DOHH2 (cell line): ENCODE data around the gene PTPN4.

Experiments
- H3F3A ChIP-seq: fragments of 200-600 bp; sonication (generic), shearing (Covaris generic); 2 replicates; pipeline ENCODE4 v1.6.0; 2016; ENCODE audit warnings: antibody characterized with exemption, mild to moderate bottlenecking; ENCODE audit not compliant: control insufficient read depth, insufficient read depth
- H3K27ac ChIP-seq: fragments of 200-600 bp; sonication (generic); 2 replicates; pipeline ENCODE4 v1.5.1; 2014; ENCODE audit warnings: low read depth, mild to moderate bottlenecking, low read length, moderate library complexity
- H3K27me3 ChIP-seq: fragments of 200-600 bp; sonication (generic); 2 replicates; pipeline ENCODE4 v1.6.1; 2014; ENCODE audit warnings: mild to moderate bottlenecking, low read length, mixed read lengths; ENCODE audit not compliant: control insufficient read depth
- H3K36me3 ChIP-seq: fragments of 200-600 bp; sonication (generic); 2 replicates; pipeline ENCODE4 v1.6.1; 2014; ENCODE audit warnings: mild to moderate bottlenecking, low read length, moderate library complexity, mixed read lengths; ENCODE audit not compliant: control insufficient read depth
- H3K4me1 ChIP-seq: fragments of 200-600 bp; sonication (generic); 2 replicates; pipeline ENCODE4 v1.6.1; 2014; ENCODE audit warnings: mild to moderate bottlenecking, low read length, mixed read lengths; ENCODE audit not compliant: control insufficient read depth
- H3K4me2 ChIP-seq: fragments of 200-600 bp; sonication (generic); 2 replicates; pipeline ENCODE4 v1.6.0; 2014; ENCODE audit warnings: mild to moderate bottlenecking, low read length, moderate library complexity
- H3K4me3 ChIP-seq: fragments of 200-600 bp; sonication (generic); 2 replicates; pipeline ENCODE4 v1.5.1; 2014; ENCODE audit warnings: mild to moderate bottlenecking, low read length, mixed read lengths
- H3K79me2 ChIP-seq: fragments of 200-600 bp; sonication (generic); 2 replicates; pipeline ENCODE4 v1.6.1; 2014; ENCODE audit warnings: mild to moderate bottlenecking, low read length, mixed read lengths; ENCODE audit not compliant: control insufficient read depth
- H3K9me2 ChIP-seq: fragments of 200-600 bp; sonication (generic); replicated peaks from 2 replicates; pipeline ENCODE4 v1.6.1; 2014; ENCODE audit warnings: mild to moderate bottlenecking, low read length, mixed read lengths; ENCODE audit not compliant: control insufficient read depth
- H3K9me3 ChIP-seq: fragments of 200-600 bp; sonication (generic); 2 replicates; pipeline ENCODE4 v1.6.1; 2014; ENCODE audit warnings: antibody characterized with exemption, low read length, mixed read lengths; ENCODE audit not compliant: control insufficient read depth, insufficient read depth
- H4K20me1 ChIP-seq: fragments of 200-600 bp; sonication (generic); 2 replicates; pipeline ENCODE4 v1.6.0; 2014; ENCODE audit warnings: low read depth, mild to moderate bottlenecking, antibody characterized with exemption, low read length, moderate library complexity; ENCODE audit not compliant: control insufficient read depth, insufficient read depth
- EZH2phosphoT487 ChIP-seq: fragments of 200-600 bp; sonication (generic); IDR thresholded peaks from 2 replicates; pipeline ENCODE4 v1.6.1; 2017; ENCODE audit warnings: borderline replicate concordance, mild to moderate bottlenecking, antibody characterized with exemption, low read length, moderate library complexity, mixed read lengths
- TF ChIP-seq, protein P1 (sequence below): fragments of 200-600 bp; sonication (generic); IDR thresholded peaks from one replicate; pipeline ENCODE4 v1.5.1; 2014; ENCODE audit warnings: antibody characterized with exemption, mild to moderate bottlenecking, low read depth, low read length; ENCODE audit not compliant: poor library complexity, severe bottlenecking

PTPN4 gene

DNA sequence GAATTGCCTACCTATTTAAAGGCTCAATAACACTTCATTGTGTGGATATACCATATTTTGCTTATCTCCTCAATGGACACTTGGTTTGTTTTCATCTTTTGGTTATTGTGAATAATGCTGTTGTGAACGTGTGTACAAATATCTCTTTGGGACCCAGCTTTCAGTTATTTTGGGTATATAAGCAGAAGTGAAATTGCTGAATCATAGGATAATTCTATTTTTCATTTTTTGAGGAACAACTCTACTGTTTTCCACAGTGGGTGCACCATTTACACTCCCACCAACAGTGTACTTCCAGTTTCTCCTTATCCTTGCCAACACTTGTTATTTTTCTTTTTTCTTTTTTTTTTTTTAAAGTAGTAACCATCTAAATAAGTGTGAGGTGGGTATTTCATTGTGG is 29.0 kb downstream of the PTPN4 start:
- Histone ChIP-seq H3F3A (no peaks in the 10 kb centered on the region), H3K4me2 (no peak overlapping the region), H3K4me3 (no peak overlapping the region), H3K9me3 (peaks cover 15% of the 10 kb centered on the region; the same call in 1 of the 2 replicates), H3K27me3 (no peaks in the 10 kb centered on the region), H4K20me1 (no peaks in the 10 kb centered on the region), H3K79me2 (peaks cover 65% of the 10 kb centered on the region), H3K36me3 (peaks cover 3% of the 10 kb centered on the region; the same call in 1 of the 2 replicates), H3K27ac (no peak overlapping the region), H3K9me2 (no peaks in the 10 kb centered on the region), H3K4me1 (no peaks in the 10 kb centered on the region; the same call in 1 of the 2 replicates)
- no peak for TF ChIP-seq EZH2phosphoT487
- TF ChIP-seq, protein P1, sequence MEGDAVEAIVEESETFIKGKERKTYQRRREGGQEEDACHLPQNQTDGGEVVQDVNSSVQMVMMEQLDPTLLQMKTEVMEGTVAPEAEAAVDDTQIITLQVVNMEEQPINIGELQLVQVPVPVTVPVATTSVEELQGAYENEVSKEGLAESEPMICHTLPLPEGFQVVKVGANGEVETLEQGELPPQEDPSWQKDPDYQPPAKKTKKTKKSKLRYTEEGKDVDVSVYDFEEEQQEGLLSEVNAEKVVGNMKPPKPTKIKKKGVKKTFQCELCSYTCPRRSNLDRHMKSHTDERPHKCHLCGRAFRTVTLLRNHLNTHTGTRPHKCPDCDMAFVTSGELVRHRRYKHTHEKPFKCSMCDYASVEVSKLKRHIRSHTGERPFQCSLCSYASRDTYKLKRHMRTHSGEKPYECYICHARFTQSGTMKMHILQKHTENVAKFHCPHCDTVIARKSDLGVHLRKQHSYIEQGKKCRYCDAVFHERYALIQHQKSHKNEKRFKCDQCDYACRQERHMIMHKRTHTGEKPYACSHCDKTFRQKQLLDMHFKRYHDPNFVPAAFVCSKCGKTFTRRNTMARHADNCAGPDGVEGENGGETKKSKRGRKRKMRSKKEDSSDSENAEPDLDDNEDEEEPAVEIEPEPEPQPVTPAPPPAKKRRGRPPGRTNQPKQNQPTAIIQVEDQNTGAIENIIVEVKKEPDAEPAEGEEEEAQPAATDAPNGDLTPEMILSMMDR: no peak

DNA sequence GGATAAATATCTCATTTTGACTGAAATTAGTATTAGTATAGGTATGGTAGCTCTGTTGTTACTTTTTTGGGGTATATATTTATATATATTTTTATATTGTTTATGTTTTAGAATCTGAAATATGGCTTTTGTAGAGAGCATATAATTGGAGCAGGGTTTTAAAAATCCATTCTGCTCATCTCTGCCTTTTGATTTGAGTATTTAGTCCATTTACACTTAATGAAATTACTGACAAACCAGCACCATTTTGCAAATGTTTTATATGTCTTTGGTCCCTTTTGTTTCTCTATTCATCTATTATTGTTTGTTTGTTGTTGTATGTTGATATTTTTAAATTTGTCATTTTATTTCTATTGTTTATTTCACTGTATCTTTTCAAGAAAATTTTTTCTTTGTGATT is 30.7 kb downstream of the PTPN4 start:
- H4K20me1 ChIP-seq: no peaks in the 10 kb centered on the region
- H3K9me3 ChIP-seq: peaks cover 31% of the 10 kb centered on the region
- H3K9me2 ChIP-seq: no peaks in the 10 kb centered on the region
- peaks cover 74% of the 10 kb centered on the region for H3K79me2 ChIP-seq
- no peak overlapping the region for H3K27ac ChIP-seq
- no peaks in the 10 kb centered on the region for H3K27me3 ChIP-seq
- no peaks in the 10 kb centered on the region for H3F3A ChIP-seq
- no peak overlapping the region for H3K4me3 ChIP-seq
- no peaks in the 10 kb centered on the region; the same call in 1 of the 2 replicates for H3K4me1 ChIP-seq
- no peak overlapping the region for H3K4me2 ChIP-seq
- H3K36me3 ChIP-seq: peaks cover 14% of the 10 kb centered on the region
- TF ChIP-seq, protein P1: no peak
- TF ChIP-seq EZH2phosphoT487: no peak

DNA sequence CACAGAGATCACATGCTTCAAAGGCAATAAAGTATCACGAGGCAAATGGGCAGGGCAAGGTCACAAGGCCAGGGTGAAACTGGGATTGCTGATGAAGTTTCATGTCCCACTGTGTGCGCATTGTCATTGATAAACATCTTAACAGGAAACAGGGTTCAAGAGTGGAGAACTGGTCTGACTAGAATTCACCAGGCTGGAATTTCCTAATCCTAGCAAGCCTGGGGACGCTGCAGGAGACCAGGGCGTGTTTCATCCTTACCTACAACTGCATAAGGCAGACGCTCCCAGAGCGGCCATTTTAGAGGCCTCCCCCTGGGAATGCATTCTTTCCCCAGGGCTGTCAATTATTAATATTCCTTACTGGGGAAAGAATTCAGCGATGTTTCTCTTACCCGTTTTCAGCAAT is 33.2 kb downstream of the PTPN4 start:
- Histone ChIP-seq H4K20me1 (no peaks in the 10 kb centered on the region), H3K9me3 (peaks cover 31% of the 10 kb centered on the region), H3K9me2 (no peaks in the 10 kb centered on the region), H3K36me3 (peaks cover 14% of the 10 kb centered on the region), H3K79me2 (peaks cover 70% of the 10 kb centered on the region), H3F3A (no peaks in the 10 kb centered on the region), H3K4me2 (no peak overlapping the region), H3K4me1 (no peaks in the 10 kb centered on the region; the same call in 1 of the 2 replicates), H3K4me3 (no peak overlapping the region), H3K27ac (no peak overlapping the region), H3K27me3 (no peaks in the 10 kb centered on the region)
- TF ChIP-seq, protein P1: no peak
- TF ChIP-seq EZH2phosphoT487: no peak
